ENCODE data around the gene RBM6. TPM values are rescaled to one million over a fixed set of nuclear protein-coding genes. Genes with fewer than 3 reads are reported as not detected.

The RBM6 gene
- total RNA-seq, 1 experiment from 2014 or later: 90.7 TPM

DNA sequence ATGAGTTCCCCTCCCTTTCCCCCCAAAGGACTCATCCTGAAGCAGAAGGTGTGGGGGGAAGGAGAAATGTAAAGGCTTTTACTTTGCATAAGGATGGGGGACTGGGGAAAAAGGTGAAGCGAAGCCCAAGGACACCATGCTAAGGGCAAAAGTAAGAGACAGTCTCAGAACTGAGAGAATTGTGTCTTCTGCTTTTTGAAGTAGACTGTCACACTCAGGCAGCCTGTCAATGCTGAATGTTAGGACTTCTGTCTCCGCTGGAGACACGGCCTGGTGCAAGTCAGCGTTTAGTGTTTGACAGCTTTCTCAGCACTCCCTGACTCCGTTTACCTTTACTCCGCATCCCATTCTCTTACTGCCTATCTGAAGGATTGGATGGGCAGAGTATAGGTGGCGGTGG is 162.6 kb downstream of the RBM6 start:
- Histone ChIP-seq H2BK20ac (ENCODE audit: low read depth, low read length, poor library complexity, severe bottlenecking) (no peak overlapping the region), H2BK15ac (ENCODE audit: low read depth, low read length) (no peak overlapping the region), H3K23me2 (ENCODE audit: insufficient read length, low read depth, low read length, poor library complexity, severe bottlenecking) (no peaks in the 10 kb centered on the region), H3K14ac (ENCODE audit: insufficient read depth, low read length) (no peak overlapping the region), H3K56ac (ENCODE audit: insufficient read length, low read depth, low read length) (no peak overlapping the region), H3K4me1 (ENCODE audit: insufficient read depth, low read length) (no peaks in the 10 kb centered on the region), H3K4me2 (ENCODE audit: insufficient read depth, insufficient read length, low read length) (no peak overlapping the region), H2BK120ac (ENCODE audit: low read depth, low read length, poor library complexity, severe bottlenecking) (no peak overlapping the region), H2AFZ (ENCODE audit: low read length) (no peak overlapping the region), H3T11ph (ENCODE audit: low read length) (no peak overlapping the region), H3K4ac (ENCODE audit: low read depth, low read length) (no peak overlapping the region), H2AK5ac (ENCODE audit: insufficient read length, low read length) (no peak overlapping the region), H3K9me3 (ENCODE audit: control insufficient read depth, low read depth, low read length) (no peaks in the 10 kb centered on the region), H3K18ac (ENCODE audit: insufficient read length, low read depth, low read length) (no peak overlapping the region), H2BK5ac (ENCODE audit: insufficient read length, low read length) (no peak overlapping the region), H4K5ac (ENCODE audit: insufficient read length, low read depth, low read length) (no peak overlapping the region), H3K79me1 (ENCODE audit: insufficient read depth, low read depth, low read length, poor library complexity, severe bottlenecking) (peaks cover 4% of the 10 kb centered on the region), H4K8ac (replicated peaks; ENCODE audit: insufficient read length, low read depth, low read length) (no peak overlapping the region), H4K20me1 (ENCODE audit: control insufficient read depth, insufficient read depth, insufficient read length) (no peaks in the 10 kb centered on the region), H3K27me3 (ENCODE audit: insufficient read depth, low read length) (no peaks in the 10 kb centered on the region), H4K91ac (ENCODE audit: insufficient read length, low read depth, low read length) (no peak overlapping the region), H3K79me2 (ENCODE audit: insufficient read depth, low read length) (no peaks in the 10 kb centered on the region), H2BK12ac (ENCODE audit: insufficient read length, low read depth, low read length) (no peak overlapping the region), H3K9ac (ENCODE audit: extremely low read depth, insufficient read length, low read length) (no peak overlapping the region), H3K23ac (ENCODE audit: insufficient read length, low read depth, low read length) (no peak overlapping the region), H3K27ac (ENCODE audit: insufficient read length, low read depth, low read length) (no peak overlapping the region)
- Mint-ChIP-seq H3K27ac (no peak overlapping the region), H3K36me3 (ENCODE audit: insufficient read depth in 1 of 3, low read depth in 3 of 3) (peaks cover 57 to 93% (median 88%) of the 10 kb centered on the region in 3 experiments; a peak in 6 of 7 replicates), H3K4me3 (no peak overlapping the region), H3K4me1 (no peaks in the 10 kb centered on the region), H3K27me3 (ENCODE audit: low read depth) (no peaks in the 10 kb centered on the region), H3K9me3 (no peaks in the 10 kb centered on the region)
- no peak for DNase-seq
- TF ChIP-seq, protein P1, sequence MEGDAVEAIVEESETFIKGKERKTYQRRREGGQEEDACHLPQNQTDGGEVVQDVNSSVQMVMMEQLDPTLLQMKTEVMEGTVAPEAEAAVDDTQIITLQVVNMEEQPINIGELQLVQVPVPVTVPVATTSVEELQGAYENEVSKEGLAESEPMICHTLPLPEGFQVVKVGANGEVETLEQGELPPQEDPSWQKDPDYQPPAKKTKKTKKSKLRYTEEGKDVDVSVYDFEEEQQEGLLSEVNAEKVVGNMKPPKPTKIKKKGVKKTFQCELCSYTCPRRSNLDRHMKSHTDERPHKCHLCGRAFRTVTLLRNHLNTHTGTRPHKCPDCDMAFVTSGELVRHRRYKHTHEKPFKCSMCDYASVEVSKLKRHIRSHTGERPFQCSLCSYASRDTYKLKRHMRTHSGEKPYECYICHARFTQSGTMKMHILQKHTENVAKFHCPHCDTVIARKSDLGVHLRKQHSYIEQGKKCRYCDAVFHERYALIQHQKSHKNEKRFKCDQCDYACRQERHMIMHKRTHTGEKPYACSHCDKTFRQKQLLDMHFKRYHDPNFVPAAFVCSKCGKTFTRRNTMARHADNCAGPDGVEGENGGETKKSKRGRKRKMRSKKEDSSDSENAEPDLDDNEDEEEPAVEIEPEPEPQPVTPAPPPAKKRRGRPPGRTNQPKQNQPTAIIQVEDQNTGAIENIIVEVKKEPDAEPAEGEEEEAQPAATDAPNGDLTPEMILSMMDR (conservative IDR thresholded peaks at IDR 0.05): no peak
- WGBS (ENCODE audit: extremely low coverage, insufficient read length, low lambda C conversion rate): no CpG with 5 or more reads among the region's 7 CpGs
